Activated CD4-positive, CD25-positive, alpha-beta regulatory T cell treated with anti-CD3 and anti-CD28 coated beads, Interleukin-2, amount 50 U/mL, for 16 hours (primary cell): ENCODE data around the gene NDUFAF7.
"Not testable (repeated sequence)": the region's sequence is repeated elsewhere in the genome, so short reads cannot be mapped to it uniquely, and the experiment has no call there.

Experiments
- DNase-seq: peaks from one replicate; pipeline ENCODE4 v3.0.0-alpha.2; 2020; ENCODE audit warnings: low read depth, low spot score

NDUFAF7 gene

GRCh38 chr2:37211939-37212338, 19.5 kb upstream of the NDUFAF7 start:
- DNase-seq, result no peak

DNA sequence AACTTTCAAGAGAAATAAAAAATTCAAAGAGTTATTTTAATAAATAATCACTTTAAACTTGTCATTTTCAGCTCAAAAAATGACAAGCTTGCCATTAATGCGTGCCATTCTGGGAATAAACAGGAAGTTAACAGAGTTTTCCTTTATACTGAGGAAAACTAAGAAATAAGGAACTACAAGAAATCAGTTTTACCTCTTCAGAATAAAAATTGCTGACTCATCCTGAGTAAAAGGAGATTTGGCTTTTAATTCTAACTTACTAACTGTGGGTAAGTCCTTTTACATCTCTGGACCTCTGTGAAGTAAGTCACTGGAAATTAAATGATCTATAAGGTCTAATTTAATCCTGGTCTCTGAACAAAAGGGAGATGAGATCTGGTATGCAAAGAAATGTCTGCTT, 16.2 kb upstream of the NDUFAF7 start:
- no peak for DNase-seq

GRCh38 chr2:37219046-37219445, 12.4 kb upstream of the NDUFAF7 start:
- DNase-seq, result no peak

DNA sequence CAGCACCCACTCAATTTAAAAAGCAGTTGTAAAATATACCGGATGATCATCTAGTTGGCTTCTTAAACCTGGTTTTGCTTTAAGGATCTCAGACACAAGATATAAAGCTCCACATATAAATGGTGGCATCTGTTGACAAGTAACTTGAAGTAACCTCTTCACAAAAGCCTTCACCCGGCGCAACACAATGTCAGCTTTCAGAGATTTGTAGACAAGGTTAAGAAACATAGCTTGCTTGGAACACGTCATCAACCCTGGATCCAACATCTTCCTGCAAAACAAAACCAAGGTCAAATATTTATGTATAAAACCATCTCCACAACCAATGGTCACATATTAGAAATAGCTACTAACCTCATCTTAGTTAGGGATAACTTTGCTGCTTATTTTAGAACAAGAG, 8.3 kb upstream of the NDUFAF7 start:
- DNase-seq, result no peak

DNA sequence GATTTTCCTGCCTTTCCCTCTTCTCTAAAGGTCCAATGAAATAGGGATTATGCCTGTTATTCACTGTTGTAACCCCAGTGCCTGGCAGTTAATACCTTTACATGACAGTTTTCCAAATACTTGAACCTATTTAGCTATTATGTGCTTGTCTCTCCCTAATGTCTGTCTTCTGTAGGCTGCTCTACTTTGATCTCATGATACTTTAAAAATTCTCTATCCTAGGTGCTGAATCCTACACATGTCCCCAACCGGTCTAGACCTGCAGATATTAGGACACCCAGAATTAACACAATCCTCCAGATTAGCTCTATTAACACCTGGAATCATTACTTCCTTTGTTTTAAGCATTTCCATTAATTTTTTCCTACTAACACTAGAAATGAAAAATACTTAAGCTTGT, 7.4 kb upstream of the NDUFAF7 start:
- DNase-seq, result no peak

GRCh38 chr2:37225129-37225528, 6.3 kb upstream of the NDUFAF7 start:
- not testable (repeated sequence) for DNase-seq

DNA sequence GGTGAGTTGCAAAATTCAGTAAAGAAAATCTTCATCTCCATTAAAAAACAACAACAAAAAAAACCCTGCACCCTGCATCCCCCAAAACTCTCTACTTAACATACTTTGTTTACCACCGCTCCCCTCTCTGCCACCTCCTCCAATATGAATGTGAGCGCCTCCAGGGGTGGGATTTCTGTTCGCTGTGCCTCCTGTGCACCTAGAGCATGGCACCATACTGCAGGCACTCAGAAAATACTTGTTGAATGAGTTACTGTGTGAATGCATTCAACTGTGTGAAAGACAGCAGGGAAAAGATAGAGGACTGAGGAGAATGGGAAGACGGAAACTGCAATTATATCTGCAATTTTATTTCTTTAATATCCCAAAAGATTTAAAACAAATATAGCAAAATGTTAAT, 4.6 kb upstream of the NDUFAF7 start:
- DNase-seq, result no peak

DNA sequence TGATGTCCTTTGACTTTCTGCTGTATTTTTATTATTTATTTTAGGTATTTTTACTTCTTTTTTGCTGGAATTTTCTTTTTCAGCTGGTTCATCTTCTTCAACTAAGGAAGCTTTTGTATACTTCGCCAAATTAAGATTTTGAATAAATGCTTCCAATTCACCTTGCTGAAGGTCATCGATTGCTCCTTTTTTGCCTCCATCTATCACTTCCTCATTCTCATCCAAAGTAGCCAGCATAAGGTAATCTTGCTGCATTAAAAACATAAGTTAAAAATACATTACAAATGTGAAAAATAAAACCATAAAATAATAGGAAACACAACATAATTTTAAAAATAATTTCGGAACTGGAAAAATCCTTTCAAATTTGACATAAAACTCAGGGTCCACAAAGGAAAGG, 2.7 kb upstream of the NDUFAF7 start:
- DNase-seq, result no peak

- no peak for DNase-seq
Observed at GRCh38 chr2:37230581-37230980, 877 bp upstream of the NDUFAF7 start.

GRCh38 chr2:37232131-37232933, 874 bp downstream of the NDUFAF7 start:
- DNase-seq, result no peak

DNA sequence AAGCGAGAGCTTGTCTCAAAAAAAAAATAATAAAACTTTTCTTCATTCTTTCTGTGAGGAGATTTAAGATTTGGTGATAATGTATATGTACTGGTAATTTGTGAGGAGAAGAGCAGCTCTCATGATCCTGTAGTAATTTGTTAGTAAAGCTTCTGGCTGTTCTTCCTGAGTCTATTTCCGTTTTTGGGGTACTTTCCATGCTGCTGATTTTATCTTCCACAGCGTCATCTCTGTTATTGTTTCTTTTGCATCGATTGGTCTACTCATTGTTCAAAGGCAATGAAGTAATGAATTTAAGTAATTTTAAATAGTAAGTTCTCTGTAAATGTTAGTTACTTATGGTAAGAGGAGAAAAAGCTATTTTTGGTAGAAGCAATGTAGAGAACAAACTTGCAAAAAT, 12.0 kb downstream of the NDUFAF7 start:
- no peak for DNase-seq

GRCh38 chr2:37244017-37244416, 12.6 kb downstream of the NDUFAF7 start:
- no peak for DNase-seq

DNA sequence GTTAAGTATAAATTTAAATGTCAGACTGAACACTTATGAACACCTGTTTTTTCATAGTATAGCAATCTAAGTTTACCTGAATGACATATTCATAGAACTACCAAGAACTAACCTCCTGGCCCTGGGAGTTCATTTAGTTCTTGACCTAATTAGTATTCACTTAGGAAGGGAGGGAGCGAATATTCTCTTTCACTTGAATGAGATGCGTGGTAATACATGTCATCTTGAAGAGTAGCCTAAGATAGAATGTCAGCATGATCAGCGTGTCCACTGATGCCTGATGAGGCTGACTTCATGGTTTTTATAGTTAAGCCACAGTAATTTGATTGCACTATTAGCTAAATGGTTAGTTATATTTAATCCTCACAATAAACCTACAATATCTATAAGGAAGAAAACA, 13.3 kb downstream of the NDUFAF7 start:
- DNase-seq, result no peak

DNA sequence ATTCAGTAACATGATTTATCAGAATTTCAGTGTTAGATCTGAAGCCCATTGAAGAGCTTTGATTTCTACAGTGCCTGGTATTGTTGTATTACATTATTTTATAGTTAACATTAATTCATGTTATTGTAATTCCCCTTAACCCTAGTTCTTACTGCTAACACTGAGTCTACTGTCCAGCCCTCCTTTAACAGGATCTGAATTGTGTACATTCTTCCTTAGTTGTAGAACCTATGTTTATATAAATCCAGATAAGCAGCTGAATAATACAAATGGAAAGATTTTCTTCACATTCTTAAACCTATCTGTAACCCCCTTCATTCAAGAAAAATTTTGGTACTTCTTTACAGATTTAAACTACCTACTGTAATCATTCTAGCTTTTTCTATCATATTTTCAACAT, 14.7 kb downstream of the NDUFAF7 start:
- DNase-seq, result no peak

- no peak for DNase-seq
Observed at GRCh38 chr2:37250869-37251740, 19.6 kb downstream of the NDUFAF7 start.

GRCh38 chr2:37262522-37262921, 31.1 kb downstream of the NDUFAF7 start:
- DNase-seq, result no peak

DNA sequence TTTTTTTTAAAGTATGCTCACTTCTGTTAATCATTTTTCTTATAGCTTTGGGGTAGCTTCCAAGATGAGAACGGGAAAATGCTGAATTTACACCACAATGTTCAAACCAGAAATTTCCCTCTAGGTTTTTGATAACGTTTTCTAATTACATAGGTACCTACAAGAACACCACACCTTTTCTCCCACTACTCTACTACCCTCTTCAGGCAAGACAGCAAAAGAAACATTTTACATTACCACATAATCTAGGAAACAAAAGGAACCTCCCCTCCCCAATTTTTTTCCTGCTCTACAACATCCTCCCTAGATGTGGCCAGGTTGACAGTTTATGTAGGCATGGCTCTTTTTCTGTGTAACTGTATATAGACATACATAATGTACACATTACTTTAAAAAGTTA, 32.4 kb downstream of the NDUFAF7 start:
- no peak for DNase-seq

- no peak for DNase-seq
Observed at GRCh38 chr2:37267685-37268084, 36.2 kb downstream of the NDUFAF7 start.

DNA sequence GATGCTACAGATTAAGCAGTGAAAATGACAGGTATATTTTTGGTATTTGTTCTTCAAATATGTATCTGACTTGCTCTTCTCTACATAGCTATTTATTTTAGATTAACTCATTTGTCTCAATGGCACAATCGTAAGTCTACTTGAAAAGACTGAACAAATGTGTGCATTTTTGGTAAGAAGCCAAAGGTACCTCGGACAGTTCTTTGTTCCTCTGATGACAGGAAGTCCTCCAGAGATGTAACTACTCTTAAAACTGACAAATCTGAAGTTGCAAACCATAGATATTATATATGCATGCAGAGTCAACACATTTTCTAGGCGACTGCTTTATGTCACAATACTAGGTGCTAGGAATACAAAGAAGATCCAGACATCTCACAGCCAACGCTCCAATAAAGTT, 36.7 kb downstream of the NDUFAF7 start:
- DNase-seq, result no peak

DNA sequence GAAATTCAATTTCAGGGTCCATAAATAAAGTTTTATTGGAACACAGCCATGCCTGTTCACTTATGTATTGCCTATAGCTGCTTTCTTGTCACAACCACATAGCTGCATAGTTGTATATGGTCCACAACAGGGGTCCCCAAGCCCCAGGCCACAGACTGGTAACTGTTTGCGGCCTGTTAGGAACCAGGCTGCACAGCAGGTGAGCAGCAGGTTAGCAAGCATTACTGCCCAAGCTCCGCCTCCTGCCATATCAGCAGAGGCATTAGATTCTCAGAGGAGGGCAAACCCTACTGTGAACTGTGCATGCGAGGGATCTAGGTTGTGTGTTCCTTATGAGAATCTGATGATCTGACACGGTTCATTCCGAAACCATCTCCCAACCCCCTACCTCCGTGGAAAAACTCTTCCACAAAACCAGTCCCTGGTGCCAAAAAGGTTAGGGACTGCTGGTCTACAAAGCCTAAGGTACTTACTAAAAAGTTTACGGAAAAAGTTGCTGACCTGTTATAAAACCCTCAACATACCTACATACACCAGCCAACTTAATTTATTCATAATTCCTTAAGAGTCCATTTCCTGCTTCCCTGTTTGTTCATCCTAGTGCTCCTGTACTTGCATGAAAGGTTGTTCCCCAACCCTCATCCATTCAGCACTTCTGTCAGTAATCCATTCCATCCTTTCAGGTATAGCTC, 40.1 kb downstream of the NDUFAF7 start:
- DNase-seq, result no peak

DNA sequence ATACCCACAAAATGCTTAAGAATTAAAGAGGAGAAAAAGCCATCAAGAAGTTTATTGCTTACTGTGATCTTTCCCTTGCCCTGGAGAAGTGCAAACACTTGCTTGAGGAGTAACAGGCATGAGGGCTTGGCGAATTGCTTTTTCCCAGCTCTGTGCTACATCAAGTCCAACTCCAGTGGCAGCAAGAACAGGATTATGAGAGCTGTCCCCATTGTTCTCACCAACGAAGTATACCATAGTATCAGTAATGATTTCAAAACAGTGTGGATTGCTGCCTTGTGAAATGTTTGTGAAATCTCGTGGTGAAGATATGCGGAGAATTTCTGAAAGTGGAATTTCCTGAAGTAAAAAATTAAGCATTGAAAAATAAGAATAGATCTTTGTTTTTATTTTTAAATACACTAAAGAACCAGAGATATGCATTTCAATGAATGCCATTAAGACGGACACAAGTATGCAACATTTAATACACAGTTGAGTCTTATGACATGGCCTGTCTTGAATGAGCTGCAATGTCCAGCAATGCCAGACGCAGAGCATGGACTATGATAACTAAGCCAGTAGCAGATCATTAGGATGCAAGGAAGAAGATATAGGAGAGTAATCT, 43.0 kb downstream of the NDUFAF7 start:
- DNase-seq, result no peak

- no peak for DNase-seq
Observed at GRCh38 chr2:37276291-37276690, 44.8 kb downstream of the NDUFAF7 start.
